ENCODE measurements around the gene PALLD. TPM values are rescaled to one million over a fixed set of nuclear protein-coding genes. Genes with fewer than 3 reads are reported as not detected.

Gene PALLD
- total RNA-seq, 1 donor from 2014 or later = 85.7 TPM

DNA sequence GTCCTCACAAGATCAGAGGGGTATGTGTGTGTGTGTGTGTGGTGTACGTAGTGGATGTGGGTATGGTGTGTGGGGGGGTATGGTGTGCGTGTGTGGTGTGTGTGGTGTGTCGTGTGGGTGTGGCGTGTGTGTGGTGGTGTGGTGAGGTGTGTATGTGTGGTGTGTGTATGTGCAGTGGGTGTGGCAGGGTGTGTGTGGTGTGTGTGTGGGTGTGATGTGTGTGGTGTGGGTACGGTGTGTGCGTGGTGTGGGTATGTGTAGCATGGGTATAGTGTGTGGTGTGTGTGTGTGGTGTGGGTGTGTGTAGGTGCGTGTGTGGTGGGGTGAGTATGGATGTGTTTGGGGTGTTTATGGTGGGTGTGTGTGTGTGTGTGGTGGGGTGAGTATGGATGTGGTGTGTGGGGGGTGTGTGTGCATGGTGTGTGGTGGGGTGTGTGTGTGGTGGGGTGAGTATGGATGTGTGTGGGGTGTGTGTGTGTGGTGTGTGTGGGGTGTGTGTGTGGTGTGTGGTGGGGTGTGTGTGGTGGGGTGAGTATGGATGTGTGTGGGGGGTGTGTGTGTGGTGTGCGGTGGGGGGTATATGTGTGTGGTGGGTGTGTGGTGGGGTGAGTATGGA lies 182.0 kb downstream of the PALLD start:
- Histone ChIP-seq H3K9me3 (ENCODE audit: low read depth) (no peaks in the 10 kb centered on the region), H2AFZ (replicated peaks) (no peak overlapping the region), H3K27me3 (no peaks in the 10 kb centered on the region), H3K9ac (no peak overlapping the region), H3K4me3 (no peak overlapping the region), H3K79me2 (ENCODE audit: low read depth) (no peaks in the 10 kb centered on the region), H3F3A (ENCODE audit: low read depth) (no peaks in the 10 kb centered on the region), H3K36me3 (peaks cover 8% of the 10 kb centered on the region), H3K4me2 (no peak overlapping the region), H3K4me1 (peaks cover 10% of the 10 kb centered on the region), H3K27ac (no peak overlapping the region), H4K20me1 (ENCODE audit: low read depth) (no peaks in the 10 kb centered on the region)
- H3K9me3 Mint-ChIP-seq = no peaks in the 10 kb centered on the region
- TF ChIP-seq, protein P1, sequence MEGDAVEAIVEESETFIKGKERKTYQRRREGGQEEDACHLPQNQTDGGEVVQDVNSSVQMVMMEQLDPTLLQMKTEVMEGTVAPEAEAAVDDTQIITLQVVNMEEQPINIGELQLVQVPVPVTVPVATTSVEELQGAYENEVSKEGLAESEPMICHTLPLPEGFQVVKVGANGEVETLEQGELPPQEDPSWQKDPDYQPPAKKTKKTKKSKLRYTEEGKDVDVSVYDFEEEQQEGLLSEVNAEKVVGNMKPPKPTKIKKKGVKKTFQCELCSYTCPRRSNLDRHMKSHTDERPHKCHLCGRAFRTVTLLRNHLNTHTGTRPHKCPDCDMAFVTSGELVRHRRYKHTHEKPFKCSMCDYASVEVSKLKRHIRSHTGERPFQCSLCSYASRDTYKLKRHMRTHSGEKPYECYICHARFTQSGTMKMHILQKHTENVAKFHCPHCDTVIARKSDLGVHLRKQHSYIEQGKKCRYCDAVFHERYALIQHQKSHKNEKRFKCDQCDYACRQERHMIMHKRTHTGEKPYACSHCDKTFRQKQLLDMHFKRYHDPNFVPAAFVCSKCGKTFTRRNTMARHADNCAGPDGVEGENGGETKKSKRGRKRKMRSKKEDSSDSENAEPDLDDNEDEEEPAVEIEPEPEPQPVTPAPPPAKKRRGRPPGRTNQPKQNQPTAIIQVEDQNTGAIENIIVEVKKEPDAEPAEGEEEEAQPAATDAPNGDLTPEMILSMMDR (IDR thresholded peaks at IDR 0.05) = no peak
- TF ChIP-seq EZH2 (IDR thresholded peaks at IDR 0.05) (no peak), EZH2phosphoT487 (IDR thresholded peaks at IDR 0.05) (no peak)
- H3K36me3 Mint-ChIP-seq = peaks cover 27% of the 10 kb centered on the region
- H3K27me3 Mint-ChIP-seq (ENCODE audit: insufficient read depth, low read depth) = peaks cover 2% of the 10 kb centered on the region
- no peak overlapping the region for H3K4me3 Mint-ChIP-seq
- H3K27ac Mint-ChIP-seq = no peak overlapping the region
- peaks cover 10% of the 10 kb centered on the region for H3K4me1 Mint-ChIP-seq
- DNase-seq (ENCODE audit: low spot score) = no peak

DNA sequence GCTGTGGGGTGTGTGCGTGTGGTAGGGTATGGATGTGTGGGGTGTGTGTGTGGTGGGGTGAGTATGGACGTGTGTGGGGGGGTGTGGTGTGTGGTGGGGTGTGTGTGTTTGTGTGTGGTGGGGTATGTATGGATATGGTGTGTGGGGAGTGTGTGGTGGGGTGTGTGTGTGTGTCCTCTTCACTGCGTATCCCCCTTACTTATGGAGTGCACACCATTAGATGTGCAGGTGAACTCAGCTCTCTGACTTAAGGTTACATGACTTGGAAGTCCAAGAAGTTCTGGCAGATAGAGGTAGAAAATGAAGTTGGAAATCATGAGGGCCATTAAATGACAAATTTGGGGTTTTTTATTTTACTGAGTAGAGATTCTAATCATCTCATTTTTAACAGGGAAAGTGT lies 182.5 kb downstream of the PALLD start:
- peaks cover 2% of the 10 kb centered on the region for H3K27me3 Mint-ChIP-seq (ENCODE audit: insufficient read depth, low read depth)

GRCh38 chr4:168679819-168680218 lies 183.0 kb downstream of the PALLD start:
- Mint-ChIP-seq H3K27ac (no peak overlapping the region), H3K9me3 (no peaks in the 10 kb centered on the region), H3K4me3 (no peak overlapping the region), H3K36me3 (peaks cover 29% of the 10 kb centered on the region), H3K4me1 (peaks cover 10% of the 10 kb centered on the region), H3K27me3 (ENCODE audit: insufficient read depth, low read depth) (peaks cover 2% of the 10 kb centered on the region)
- Histone ChIP-seq H3K36me3 (peaks cover 8% of the 10 kb centered on the region), H3K4me2 (no peak overlapping the region), H3K27me3 (no peaks in the 10 kb centered on the region), H3K4me1 (peaks cover 3% of the 10 kb centered on the region), H2AFZ (replicated peaks) (no peak overlapping the region), H4K20me1 (ENCODE audit: low read depth) (no peaks in the 10 kb centered on the region), H3F3A (ENCODE audit: low read depth) (no peaks in the 10 kb centered on the region), H3K9me3 (ENCODE audit: low read depth) (no peaks in the 10 kb centered on the region), H3K9ac (no peak overlapping the region), H3K27ac (peak overlapping the region; percentile 11), H3K79me2 (ENCODE audit: low read depth) (no peaks in the 10 kb centered on the region), H3K4me3 (no peak overlapping the region)
- TF ChIP-seq EZH2 (IDR thresholded peaks at IDR 0.05) (no peak), EZH2phosphoT487 (IDR thresholded peaks at IDR 0.05) (no peak)
- TF ChIP-seq, protein P1 (IDR thresholded peaks at IDR 0.05) = no peak
- no peak for DNase-seq (ENCODE audit: low spot score)

More for the DNA sequence above, 182.5 kb downstream of the PALLD start:
- TF ChIP-seq EZH2phosphoT487 (IDR thresholded peaks at IDR 0.05) (no peak), EZH2 (IDR thresholded peaks at IDR 0.05) (no peak)
- TF ChIP-seq, protein P1 (IDR thresholded peaks at IDR 0.05) = no peak
- H3K9me3 Mint-ChIP-seq = no peaks in the 10 kb centered on the region
- no peaks in the 10 kb centered on the region for H3K9me3 ChIP-seq (ENCODE audit: low read depth)
- DNase-seq (ENCODE audit: low spot score) = no peak
- H2AFZ ChIP-seq (replicated peaks) = no peak overlapping the region
- no peak overlapping the region for H3K4me3 ChIP-seq
- no peak overlapping the region for H3K27ac Mint-ChIP-seq
- H3K4me1 Mint-ChIP-seq = peaks cover 10% of the 10 kb centered on the region
- H3K27ac ChIP-seq = peak overlapping the region; percentile 11
- peaks cover 8% of the 10 kb centered on the region for H3K36me3 ChIP-seq
- no peaks in the 10 kb centered on the region for H3K79me2 ChIP-seq (ENCODE audit: low read depth)
- no peaks in the 10 kb centered on the region for H3F3A ChIP-seq (ENCODE audit: low read depth)
- H3K4me1 ChIP-seq = peaks cover 7% of the 10 kb centered on the region
- H3K4me2 ChIP-seq = no peak overlapping the region
- no peak overlapping the region for H3K4me3 Mint-ChIP-seq
- no peak overlapping the region for H3K9ac ChIP-seq
- no peaks in the 10 kb centered on the region for H4K20me1 ChIP-seq (ENCODE audit: low read depth)
- no peaks in the 10 kb centered on the region for H3K27me3 ChIP-seq
- H3K36me3 Mint-ChIP-seq = peaks cover 27% of the 10 kb centered on the region
